ENCODE results near the gene PTGR3.
A peak's percentile ranks its signal among the peaks of the same experiment; 100 is the strongest.

The PTGR3 gene

DNA sequence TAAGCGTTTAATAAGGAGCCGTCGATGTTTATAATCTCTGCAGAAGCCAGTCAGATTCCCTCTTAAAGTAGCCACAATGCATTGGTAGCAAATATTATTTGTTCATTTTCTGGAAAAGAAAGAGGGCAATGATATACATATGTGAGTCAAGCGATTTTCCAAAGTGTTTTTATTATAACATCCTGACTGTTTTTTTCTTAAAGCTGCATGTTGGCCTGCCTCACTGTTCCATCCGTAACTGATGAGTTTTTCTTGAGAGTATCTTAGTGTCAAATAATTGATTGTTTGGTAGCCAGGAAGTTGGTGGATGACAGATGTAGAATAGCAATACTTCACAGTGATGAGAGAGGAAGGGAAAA lies 5.4 kb upstream of the PTGR3 start:
- no peak for DNase-seq

- DNase-seq, result no peak
Observed at GRCh38 chr18:75213611-75214331, 4.8 kb upstream of the PTGR3 start.

GRCh38 chr18:75212751-75213090 lies 3.8 kb upstream of the PTGR3 start:
- no peak for DNase-seq

- peak; percentile 34 for DNase-seq
Observed at GRCh38 chr18:75211953-75212750, 3.2 kb upstream of the PTGR3 start.

DNA sequence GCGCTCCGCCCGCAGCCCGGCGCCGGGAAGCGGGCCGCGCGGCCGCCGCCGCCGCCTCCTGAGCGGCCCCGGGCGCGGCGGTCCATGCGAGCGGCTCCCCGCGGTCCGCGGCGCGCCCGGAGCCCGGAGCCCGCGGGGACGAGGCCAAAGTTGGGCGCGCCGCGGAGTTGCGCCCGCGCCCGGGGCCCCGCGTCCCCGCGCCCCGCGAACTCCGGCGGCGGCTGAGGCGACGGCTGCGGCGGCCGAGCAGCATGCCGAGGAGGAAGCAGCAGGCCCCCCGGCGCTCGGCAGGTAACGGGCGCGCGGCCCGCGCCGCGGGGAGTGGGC lies 2.6 kb upstream of the PTGR3 start:
- DNase-seq, result no peak

DNA sequence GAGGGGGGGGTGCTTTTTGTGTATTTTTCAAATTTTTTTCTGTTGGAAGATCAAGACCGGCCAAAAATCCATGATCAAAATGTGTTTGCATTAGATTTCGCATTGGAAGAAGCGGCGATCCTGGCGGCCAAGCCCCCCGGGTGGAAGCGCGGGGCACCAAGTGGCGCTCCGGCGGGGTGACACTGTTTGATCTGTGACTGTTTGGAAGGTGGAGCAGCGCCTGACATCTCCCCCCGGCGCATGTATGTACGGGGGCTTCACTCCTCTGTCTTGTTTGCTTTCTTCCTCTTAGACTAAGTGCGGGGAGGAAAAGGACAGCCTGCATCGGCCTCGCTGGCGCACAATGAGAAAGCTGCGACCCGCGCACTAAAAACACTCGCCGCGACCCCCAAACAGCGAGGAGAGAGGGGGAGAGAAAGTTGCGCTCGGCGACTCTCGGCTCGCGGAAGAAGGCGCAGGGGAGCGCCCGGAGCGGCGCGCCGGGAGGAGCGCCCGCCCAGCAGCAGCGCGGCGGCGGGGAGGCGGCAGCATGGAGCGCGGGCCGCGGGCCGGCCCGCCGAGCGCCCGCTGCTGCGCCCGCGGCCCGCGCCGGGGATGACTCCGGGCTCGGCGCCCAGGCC lies 2.2 kb upstream of the PTGR3 start:
- DNase-seq, result peak; percentile 36

DNA sequence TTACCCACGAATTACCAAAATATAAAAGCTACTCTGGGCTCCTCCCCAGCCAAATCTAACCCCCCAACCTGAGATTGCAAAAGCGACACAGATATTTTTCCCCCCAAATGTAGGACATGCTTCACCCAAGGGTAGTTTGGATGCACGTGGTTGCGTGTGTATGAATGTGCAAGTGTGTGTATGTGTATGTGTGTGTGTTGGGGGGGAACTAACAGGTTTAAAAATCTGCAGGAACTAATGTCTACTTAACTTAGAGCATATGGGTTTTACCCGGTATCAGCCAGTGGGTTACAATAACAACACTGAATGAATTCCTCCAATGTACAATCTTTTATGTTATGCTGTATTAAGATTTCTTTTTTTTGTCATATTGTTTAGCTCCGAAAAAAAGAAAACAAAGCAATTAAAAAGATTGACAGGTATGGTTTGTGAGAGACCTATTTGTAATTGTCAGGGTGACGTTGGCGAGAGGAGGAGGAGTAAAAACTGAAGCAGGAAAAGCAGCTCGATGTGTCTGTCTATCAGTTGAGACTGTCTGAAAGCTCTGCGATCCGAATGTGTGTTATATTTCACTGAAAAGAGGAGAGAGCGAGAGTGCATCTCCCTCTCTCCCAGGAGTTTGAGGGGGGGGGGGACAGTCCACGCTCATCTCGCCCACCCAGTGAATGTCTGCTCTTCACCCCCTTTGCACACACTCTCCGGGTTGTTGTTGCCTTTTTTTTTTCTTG lies 1.5 kb upstream of the PTGR3 start, which contains the start of gene TSHZ1:
Gene TSHZ1, plus strand, starts transcription at position 524 of the 728 bp plus-strand sequence. CDS start 1,080 bp downstream, outside the sequence.
- peak; percentile 84 for DNase-seq

- DNase-seq, result no peak
Observed at GRCh38 chr18:75209951-75210258, 966 bp upstream of the PTGR3 start.

GRCh38 chr18:75208836-75209128 lies 157 bp downstream of the PTGR3 start:
- no peak for DNase-seq

DNA sequence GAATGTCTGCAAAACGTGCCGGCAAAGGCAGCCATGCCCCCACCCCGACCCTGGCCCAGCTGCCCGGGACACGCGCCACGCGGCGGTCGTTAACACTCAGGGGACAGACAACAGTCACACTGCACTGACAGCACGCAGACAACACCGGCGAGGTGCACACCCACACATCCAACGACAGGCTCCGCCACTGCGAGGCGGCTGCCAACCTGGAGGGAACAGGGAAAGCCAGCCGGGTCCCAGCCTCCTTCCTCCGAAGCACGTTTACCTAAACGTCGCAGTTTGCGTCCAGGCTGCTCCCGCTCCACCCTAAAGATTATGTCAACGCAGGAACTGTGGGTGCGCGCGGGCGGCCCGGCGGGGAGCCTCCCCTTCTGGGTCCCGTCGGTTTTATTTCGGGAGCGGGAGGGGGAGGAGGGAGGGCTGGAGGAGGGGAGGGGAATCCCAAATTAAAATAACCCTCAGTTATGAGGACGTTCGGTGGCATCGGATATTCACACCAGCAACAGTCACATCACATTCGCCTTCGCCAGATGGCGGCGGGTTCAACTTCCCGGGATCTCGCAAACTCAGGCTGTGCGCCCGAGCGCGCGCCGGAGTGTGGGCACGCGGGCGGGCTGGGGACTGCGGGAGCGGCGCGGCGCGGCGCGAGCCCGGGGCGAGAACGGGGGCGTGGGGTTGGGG lies 644 bp downstream of the PTGR3 start:
- DNase-seq, result peak; percentile 63

DNA sequence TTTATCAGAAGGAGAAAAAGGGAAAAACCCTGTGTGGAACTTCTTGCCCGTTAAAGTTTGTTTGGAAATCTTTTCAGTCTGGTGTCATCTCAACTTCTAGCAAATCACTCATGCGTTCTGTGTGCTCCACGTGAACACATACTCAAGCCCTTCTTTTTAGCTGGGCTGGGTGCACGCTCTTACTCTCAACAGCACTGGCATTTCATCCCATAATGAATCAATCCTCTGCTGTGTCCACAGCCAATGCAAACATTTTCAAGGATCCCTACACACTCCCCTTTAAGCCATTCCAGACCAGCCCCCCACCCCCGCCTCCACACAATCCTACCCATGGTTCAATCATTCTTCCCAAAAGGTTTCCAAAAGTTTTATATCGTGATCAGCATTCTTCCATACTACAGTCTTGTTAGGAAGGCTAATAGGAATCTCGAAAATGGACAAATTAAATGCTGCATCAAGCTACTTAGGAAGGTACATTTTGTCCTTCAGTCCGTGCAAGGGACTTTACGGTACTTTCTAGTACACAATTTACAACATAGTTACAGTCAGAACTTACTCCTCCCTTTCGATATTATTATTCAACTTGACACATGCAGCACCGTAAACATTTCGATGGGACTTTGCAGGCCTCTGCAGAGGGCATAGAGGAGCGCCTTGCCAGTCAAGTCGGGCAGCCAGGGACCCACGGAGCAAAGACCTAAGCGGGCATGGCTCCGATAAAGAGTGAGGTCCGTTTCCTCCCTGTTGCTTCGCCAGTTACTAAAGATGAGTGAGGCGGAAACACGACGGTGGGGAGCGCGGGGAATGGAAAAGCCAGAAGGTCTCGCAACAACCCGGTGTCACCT lies 1.4 kb downstream of the PTGR3 start:
- peak; percentile 78 for DNase-seq

GRCh38 chr18:75206452-75207309 lies 2.3 kb downstream of the PTGR3 start:
- no peak for DNase-seq

DNA sequence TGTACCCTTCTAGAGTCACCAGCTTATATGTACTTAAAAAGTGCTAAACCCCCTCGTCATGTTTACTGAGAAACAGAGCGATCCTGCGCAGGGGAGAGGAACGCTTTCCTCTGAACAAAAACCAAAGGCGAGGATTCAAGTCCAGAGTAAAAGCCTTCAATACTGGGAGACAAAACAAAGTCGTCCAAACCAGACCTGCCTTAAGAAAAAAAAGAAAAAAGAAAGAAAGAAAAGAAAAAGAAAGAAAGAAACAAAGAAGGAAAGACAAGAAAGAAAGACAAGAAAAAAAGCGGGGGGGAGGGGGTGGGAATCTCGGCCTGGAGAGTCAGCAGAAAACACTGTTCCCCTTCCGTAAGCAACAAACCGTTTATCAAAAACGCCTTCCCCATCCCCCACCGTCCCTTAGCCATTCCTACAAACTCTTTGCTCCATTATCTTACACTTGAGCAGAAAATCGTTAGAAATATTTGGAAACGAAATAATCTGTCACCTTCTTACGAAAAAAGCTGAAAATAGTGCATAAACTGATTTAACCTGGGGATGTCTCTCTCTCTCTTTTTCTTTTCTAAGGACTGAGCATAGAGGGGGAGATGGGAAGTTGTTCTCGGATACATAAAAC lies 3.3 kb downstream of the PTGR3 start:
- DNase-seq, result no peak

GRCh38 chr18:75204732-75205513 lies 4.0 kb downstream of the PTGR3 start:
- no peak for DNase-seq

DNA sequence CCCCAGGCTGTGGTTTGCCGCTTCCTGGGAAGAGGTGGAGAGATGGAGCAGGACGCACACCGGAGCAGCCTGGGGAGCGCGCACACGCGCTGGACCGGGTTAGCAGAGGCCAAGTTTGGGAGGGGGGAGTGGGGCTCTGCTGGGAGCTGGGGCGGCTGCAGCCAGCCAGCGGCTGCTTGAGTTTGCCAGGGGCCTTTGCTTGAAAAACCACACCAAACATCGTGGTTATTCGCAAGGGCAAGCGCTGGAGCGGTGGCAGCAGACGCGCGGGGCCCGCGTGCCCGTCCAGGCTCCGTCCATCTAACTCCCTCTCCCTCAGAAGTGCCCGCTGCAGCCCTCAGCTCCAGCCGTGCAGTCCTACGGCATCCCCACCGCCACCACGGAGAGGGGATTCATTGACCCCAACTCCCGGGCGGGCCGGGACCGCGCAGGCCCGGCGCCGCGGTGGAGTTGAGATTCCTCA lies 4.6 kb downstream of the PTGR3 start:
- no peak for DNase-seq

DNA sequence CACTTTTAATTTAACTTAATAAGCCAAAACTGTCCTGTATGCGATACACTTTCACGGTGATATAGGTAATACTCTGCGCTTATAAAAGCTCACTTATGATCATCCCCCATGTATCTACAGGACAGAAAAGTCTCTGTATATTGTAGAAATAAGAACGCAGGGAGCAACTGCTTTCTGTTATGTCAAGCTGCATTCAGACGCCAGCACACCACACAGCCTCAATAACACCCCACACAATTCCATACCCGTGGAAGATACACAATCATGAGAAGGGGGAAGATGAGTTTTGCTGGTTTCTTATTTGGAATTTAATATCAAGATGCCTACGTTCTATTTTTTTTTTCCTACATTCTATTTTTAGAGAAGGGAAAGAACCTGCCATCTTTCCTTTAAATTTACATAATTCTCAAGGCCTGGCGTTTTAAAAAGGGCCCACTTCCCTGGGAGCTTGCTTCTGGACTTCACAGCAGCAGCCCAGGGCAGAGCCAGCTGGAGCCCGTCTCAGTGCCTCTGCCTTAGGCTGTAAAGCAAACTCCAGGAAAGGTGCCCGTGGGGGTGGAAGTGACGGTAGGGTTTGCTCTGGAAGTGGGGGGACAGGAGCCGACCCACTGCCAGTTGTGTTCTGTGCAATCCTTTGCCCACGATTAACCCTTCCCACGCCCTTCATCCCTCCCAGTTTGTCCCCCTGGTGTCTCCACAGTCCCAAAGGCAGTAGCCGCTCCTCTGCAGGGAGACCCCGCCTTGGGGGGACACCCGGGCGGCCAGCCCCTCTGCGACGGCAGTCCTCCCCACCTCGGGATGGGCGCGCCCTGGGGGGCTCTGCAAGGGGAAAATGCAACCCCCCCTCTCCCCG lies 5.3 kb downstream of the PTGR3 start:
- DNase-seq, result no peak

DNA sequence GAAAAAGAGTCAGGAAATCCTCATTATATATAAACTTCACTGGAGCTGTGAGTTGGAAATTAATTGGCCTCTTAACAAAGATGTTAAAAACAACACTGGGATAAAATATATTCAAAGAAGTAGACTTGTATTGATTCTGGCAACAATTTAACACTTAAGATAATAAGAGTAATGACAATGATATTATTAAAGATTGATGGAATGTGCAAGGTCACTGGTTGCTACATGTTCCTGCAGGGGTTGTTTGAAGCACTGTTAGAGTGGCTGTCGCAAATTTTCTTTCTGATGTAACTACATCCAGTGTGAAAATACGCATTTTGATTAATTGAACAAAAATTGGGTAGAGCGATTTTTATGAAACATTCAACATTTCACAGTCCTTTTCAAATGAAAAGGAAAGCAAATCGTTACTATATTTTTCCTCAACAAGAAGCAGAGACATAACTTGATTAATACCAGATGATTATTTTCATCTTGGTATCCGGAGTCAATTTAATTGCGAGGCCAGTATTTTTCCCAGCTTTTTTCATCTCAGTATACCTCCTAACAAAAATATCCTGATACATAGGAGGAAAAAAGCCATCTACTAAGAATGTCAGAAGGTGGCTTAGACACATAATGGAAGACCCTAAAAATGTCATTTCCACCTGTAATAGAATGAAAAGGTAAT lies 6.1 kb downstream of the PTGR3 start:
- no peak for DNase-seq
